Activated naive CD4-positive, alpha-beta T cell treated with anti-CD3 and anti-CD28 coated beads, Interleukin-2, amount 50 U/mL, for 16 hours (primary cell): Measurements from ENCODE around the gene TP53TG3F.
"Not testable (repeated sequence)": the region's sequence is repeated elsewhere in the genome, so short reads cannot be mapped to it uniquely, and the experiment has no call there.

Experiments
- DNase-seq: peaks from one replicate; pipeline ENCODE4 v3.0.0-alpha.2; 2020

Gene TP53TG3F

GRCh38 chr16:33459312-33459711 lies at the start of gene TP53TG3F:
Gene TP53TG3F, plus strand, starts transcription at chr16:33459612. Its CDS starts 68 bp downstream, at chr16:33459680.
- not testable (repeated sequence) for DNase-seq

- not testable (repeated sequence) for DNase-seq
These were observed 32.2 kb downstream of the TP53TG3F start for GRCh38 chr16:33491611-33492010.

- DNase-seq, result not testable (repeated sequence)
These were observed 47.8 kb downstream of the TP53TG3F start for GRCh38 chr16:33507231-33507630.

- DNase-seq, result not testable (repeated sequence)
These were observed 49.7 kb downstream of the TP53TG3F start for GRCh38 chr16:33509070-33509469.

GRCh38 chr16:33509906-33510305 lies 50.5 kb downstream of the TP53TG3F start:
- not testable (repeated sequence) for DNase-seq
